Esophagus squamous epithelium (tissue), 5 donors: ENCODE data around the gene KPNA6. TPM values are rescaled to one million over a fixed set of nuclear protein-coding genes. Genes with fewer than 3 reads are reported as not detected.
A peak's percentile ranks its signal among the peaks of the same experiment; 100 is the strongest.

Source experiments
- DNase-seq: peaks from one replicate; lab custom pipeline; 2025; lab: John Stamatoyannopoulos, UW
- H3K27ac ChIP-seq, 4 donors: fragments of 200-600 bp; sonication (generic); one replicate each; pipeline ENCODE4 v1.5.1; 2016 to 2019; ENCODE audit warnings: mild to moderate bottlenecking in 1 of 4
- H3K27me3 ChIP-seq, 4 donors: fragments of 200-600 bp; sonication (generic); 1 replicate in 3 of 4; 2 replicates in 1 of 4; pipeline versions ENCODE4 v1.5.1 to v1.6.0; 2017 to 2021; ENCODE audit warnings: antibody characterized with exemption in 1 of 4
- H3K36me3 ChIP-seq, 3 donors: fragments of 200-600 bp; sonication (generic); one replicate each; pipeline ENCODE4 v1.5.1; 2016 to 2019
- H3K4me1 ChIP-seq, 3 donors: fragments of 200-600 bp; sonication (generic); one replicate each; pipeline ENCODE4 v1.5.1; 2017 to 2019
- H3K4me3 ChIP-seq, 4 donors: fragments of 200-600 bp; sonication (generic); 1 replicate in 3 of 4; 2 replicates in 1 of 4; pipeline ENCODE4 v1.5.1; 2016 to 2019; ENCODE audit warnings: mild to moderate bottlenecking in 2 of 4, moderate library complexity in 1 of 4
- H3K9me3 ChIP-seq, 3 donors: fragments of 200-600 bp; sonication (generic); one replicate each; pipeline ENCODE4 v1.5.1; 2016 to 2019
- CTCF ChIP-seq, 6 experiments: fragments of 450-650 bp in 4 of 6; fragments of 200-600 bp in 2 of 6; sonication (generic) in 2 of 6; IDR thresholded peaks; one replicate each; pipeline ENCODE4 v1.5.1; 2016 to 2019; ENCODE audit warnings: antibody characterized with exemption in 6 of 6, mild to moderate bottlenecking in 4 of 6, moderate library complexity in 4 of 6
- POLR2A ChIP-seq, 4 donors: fragments of 450-650 bp; IDR thresholded peaks; one replicate each; pipeline ENCODE4 v1.6.1; 2017; ENCODE audit warnings: antibody characterized with exemption in 4 of 4, mild to moderate bottlenecking in 4 of 4, moderate library complexity in 3 of 4
- WGBS, 2 donors: methylation state at CpG; one replicate each; pipeline ENCODE4 v1.1.5; 2018; 5-methylcytosine and 5-hydroxymethylcytosine counted together
- intact Hi-C: fragments of 100-400 bp; cut with DNase I; formaldehyde crosslinking; loops from one replicate; pipeline ENCODE4 v1.15.0; 2022
- total RNA-seq, 4 donors: library from RNA; depleted of rRNA; stranded (reverse); fragments of >200 nt; gene quantifications; one replicate each; pipeline ENCODE4 v1.1.0, GENCODE V29; 2016
- donor health status: DM: yes; HTN: yes; CAD: no.

The KPNA6 gene
- total RNA-seq, 4 donors from 2014 or later: 27.7 to 38.0 (median 36.5) TPM

DNA sequence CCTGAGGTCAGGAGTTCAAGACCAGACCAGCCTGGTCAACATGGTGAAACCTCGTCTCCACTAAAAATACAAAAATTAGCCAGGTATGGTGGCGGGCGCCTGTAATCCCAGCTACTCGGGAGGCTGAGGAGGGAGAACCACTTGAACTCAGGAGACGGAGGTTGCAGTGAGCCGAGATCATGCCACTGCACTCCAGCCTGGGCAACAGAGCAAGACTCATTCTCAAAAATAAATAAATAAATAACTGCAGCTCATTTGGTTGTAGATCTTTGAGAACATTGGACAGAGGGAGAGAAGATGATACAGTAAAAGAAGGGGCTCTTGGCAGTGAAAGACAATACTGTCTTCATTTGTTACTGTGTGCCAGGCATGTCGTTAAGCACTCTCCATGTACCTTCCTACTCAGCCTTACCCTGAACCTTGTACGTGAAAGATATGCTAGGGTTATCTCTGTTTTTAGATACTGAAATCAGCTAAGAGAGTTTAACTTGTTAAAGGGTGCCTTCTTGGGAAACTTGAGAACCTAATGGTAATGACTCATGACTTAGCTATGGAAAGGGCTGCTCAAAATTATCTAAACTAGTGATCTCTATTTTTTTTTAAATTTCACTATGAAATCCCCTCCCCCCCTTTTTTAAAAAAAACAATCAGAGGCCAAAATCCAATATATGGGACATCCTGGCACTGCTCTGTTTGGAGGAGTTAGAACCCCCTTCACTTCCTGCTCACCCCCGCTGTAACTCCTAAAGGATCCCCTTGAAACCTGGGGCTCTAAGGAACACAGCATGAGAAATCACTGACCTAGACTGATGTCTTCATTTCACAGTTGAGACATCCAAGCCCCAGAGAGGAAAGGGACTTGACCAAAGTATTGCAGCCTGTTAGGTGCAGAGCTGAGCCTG, 6.8 kb upstream of the KPNA6 start:
- DNase-seq: no peak
- H3K27ac ChIP-seq: no peak overlapping the region
- TF ChIP-seq POLR2A (IDR thresholded peaks at IDR 0.05): no peak
- H3K4me1 ChIP-seq: no peaks in the 10 kb centered on the region
- H3K27me3 ChIP-seq: no peaks in the 10 kb centered on the region
- no peak overlapping the region for H3K4me3 ChIP-seq
- WGBS, 2 donors: 86 to 92% methylated on average over 8 to 9 of the region's 9 CpGs
- peaks cover 8 to 69% (median 16%) of the 10 kb centered on the region in 3 donors for H3K36me3 ChIP-seq
- H3K9me3 ChIP-seq: no peaks in the 10 kb centered on the region
- intact Hi-C loops: no loop called here

GRCh38 chr1:32104127-32104526, 3.7 kb upstream of the KPNA6 start:
- Histone ChIP-seq H3K4me1 (peaks cover 0 to 14% (median 5%) of the 10 kb centered on the region in 3 donors), H3K27me3 (no peaks in the 10 kb centered on the region), H3K36me3 (peaks cover 7 to 39% (median 12%) of the 10 kb centered on the region in 3 donors), H3K27ac (no peak overlapping the region), H3K9me3 (no peaks in the 10 kb centered on the region), H3K4me3 (no peak overlapping the region)
- intact Hi-C loops: no loop called here
- WGBS, 2 donors: 68 to 72% methylated on average over 4 of the region's 4 CpGs
- DNase-seq: no peak
- no peak for TF ChIP-seq POLR2A (IDR thresholded peaks at IDR 0.05)
- TF ChIP-seq CTCF (IDR thresholded peaks at IDR 0.05): no peak

DNA sequence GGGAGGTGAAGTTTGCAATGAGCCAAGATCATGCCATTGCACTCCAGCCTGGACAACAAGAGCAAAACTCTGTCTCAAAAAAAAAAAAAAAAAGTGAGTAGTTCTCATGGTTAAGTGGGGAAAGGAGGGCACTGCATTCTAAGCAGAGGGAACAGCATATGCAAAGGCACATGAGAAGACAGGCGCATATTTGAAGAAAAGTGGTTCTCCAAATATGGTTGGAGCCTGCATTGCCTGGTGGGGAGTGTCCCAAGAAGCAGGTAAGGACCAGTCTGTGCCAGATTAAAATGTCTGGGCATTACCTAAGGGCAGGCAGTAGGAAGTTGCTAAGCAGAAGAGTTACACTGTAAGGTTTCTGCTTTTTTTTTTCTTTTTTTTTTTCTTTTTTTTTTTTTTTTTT, 2.5 kb upstream of the KPNA6 start:
- TF ChIP-seq POLR2A (IDR thresholded peaks at IDR 0.05) (no peak), CTCF (IDR thresholded peaks at IDR 0.05) (no peak)
- no peak overlapping the region for H3K27ac ChIP-seq
- H3K36me3 ChIP-seq: peaks cover 6 to 27% (median 7%) of the 10 kb centered on the region in 3 donors
- no peaks in the 10 kb centered on the region for H3K9me3 ChIP-seq
- H3K4me3 ChIP-seq: no peak overlapping the region
- DNase-seq: no peak
- intact Hi-C loops: no loop called here
- no peaks in the 10 kb centered on the region for H3K27me3 ChIP-seq
- 80 to 92% methylated on average over 1 of the region's 1 CpG for WGBS, 2 donors
- H3K4me1 ChIP-seq: peaks cover 9 to 27% (median 17%) of the 10 kb centered on the region in 3 donors

DNA sequence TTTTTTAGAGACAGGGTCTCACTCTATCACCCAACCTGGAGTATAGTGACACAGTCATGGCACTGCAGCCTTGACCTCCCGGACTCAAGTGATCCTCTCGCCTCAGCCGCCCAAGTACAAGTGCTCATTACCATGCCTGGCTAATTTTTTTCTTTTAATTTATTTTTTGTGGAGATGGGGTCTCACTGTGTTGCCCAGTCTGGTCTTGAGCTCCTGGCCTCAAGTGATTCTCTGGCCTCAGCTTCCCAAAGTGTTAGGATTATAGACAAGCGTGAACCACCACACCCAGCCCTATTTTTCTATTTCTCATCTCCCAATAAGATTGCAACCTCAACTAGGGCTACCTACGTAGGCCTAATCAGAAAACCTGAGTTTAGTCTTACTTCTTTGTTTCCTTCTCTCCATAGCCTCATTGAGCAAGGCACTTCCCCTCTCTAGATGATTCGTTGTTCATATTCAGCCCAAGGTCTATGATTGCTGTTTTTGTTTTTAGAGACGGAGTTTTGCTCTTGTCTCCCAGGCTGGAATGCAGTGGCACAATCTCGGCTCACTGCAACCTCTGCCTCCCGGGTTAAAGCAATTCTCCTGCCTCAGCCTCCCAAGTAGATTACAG, 1.1 kb upstream of the KPNA6 start:
- intact Hi-C loops: no loop called here
- 81 to 87% methylated on average over 9 of the region's 9 CpGs for WGBS, 2 donors
- Histone ChIP-seq H3K9me3 (no peaks in the 10 kb centered on the region), H3K4me3 (peak overlapping the region in 2 of 4 donors; percentile 91 to 94), H3K4me1 (peaks cover 24 to 41% (median 29%) of the 10 kb centered on the region in 3 donors), H3K27me3 (no peaks in the 10 kb centered on the region), H3K36me3 (peaks cover 0 to 12% (median 7%) of the 10 kb centered on the region in 3 donors), H3K27ac (peak overlapping the region in 2 of 4 donors; percentile 95 to 96)
- TF ChIP-seq POLR2A (IDR thresholded peaks at IDR 0.05): no peak
- no peak for TF ChIP-seq CTCF (IDR thresholded peaks at IDR 0.05)
- no peak for DNase-seq

GRCh38 chr1:32111040-32111623, 3.3 kb downstream of the KPNA6 start:
- Histone ChIP-seq H3K27me3 (no peaks in the 10 kb centered on the region), H3K27ac (peak overlapping the region; percentile 7 to 31 (median 24)), H3K4me3 (peak overlapping the region in 1 of 4 donors; percentile 1), H3K9me3 (no peaks in the 10 kb centered on the region), H3K36me3 (peaks cover 0 to 20% (median 0%) of the 10 kb centered on the region in 3 donors), H3K4me1 (peaks cover 31 to 83% (median 35%) of the 10 kb centered on the region in 3 donors)
- DNase-seq: no peak
- intact Hi-C loops: no loop called here
- no peak for TF ChIP-seq POLR2A (IDR thresholded peaks at IDR 0.05)
- no peak for TF ChIP-seq CTCF (IDR thresholded peaks at IDR 0.05)
- WGBS, 2 donors: 58 to 63% methylated on average over 2 of the region's 2 CpGs
